ENCODE results near the gene SYCP2L. TPM values are rescaled to one million over a fixed set of nuclear protein-coding genes. Genes with fewer than 3 reads are reported as not detected.
"Not testable (repeated sequence)": the region's sequence is repeated elsewhere in the genome, so short reads cannot be mapped to it uniquely, and the experiment has no call there.

SYCP2L gene
- total RNA-seq, 1 donor from 2014 or later = 0.32 TPM

DNA sequence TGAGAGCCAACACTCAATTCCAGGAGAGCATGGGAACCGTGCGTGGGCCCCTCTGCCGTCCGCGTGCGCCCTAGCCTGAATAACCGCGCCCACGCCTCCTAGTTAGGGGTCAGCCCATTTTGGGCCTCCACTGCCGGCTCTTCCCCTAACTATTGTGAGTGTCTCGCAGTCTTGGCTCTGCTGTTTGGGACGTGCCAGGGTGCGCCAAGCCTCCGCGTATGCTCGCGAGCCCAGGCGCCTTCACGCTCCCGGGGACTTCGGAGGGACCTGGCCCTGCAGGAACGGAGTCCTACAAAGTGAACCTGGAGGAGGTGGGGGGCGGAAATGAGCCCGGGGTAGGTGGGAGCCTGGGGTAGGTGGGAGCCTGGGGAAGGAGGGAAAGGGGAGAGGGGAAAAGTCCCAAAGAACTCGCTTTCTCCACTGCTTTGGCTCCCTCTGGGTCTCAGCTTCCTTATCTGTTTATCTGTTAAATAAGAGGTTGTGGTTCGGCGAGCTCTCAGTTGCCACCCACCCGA lies 4.1 kb upstream of the SYCP2L start:
- H3K27me3 ChIP-seq = peaks cover 28% of the 10 kb centered on the region
- H3K27ac ChIP-seq = no peak overlapping the region
- no peaks in the 10 kb centered on the region for H3K9me3 ChIP-seq
- intact Hi-C loops (cut with DNase I) = no loop called here
- no peak for DNase-seq (ENCODE audit: low spot score in 2 of 2)
- no peaks in the 10 kb centered on the region for H3K36me3 ChIP-seq
- TF ChIP-seq, protein P1, sequence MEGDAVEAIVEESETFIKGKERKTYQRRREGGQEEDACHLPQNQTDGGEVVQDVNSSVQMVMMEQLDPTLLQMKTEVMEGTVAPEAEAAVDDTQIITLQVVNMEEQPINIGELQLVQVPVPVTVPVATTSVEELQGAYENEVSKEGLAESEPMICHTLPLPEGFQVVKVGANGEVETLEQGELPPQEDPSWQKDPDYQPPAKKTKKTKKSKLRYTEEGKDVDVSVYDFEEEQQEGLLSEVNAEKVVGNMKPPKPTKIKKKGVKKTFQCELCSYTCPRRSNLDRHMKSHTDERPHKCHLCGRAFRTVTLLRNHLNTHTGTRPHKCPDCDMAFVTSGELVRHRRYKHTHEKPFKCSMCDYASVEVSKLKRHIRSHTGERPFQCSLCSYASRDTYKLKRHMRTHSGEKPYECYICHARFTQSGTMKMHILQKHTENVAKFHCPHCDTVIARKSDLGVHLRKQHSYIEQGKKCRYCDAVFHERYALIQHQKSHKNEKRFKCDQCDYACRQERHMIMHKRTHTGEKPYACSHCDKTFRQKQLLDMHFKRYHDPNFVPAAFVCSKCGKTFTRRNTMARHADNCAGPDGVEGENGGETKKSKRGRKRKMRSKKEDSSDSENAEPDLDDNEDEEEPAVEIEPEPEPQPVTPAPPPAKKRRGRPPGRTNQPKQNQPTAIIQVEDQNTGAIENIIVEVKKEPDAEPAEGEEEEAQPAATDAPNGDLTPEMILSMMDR (IDR thresholded peaks at IDR 0.05) = no peak
- H3K4me3 ChIP-seq = no peak overlapping the region
- peaks cover 0 to 5% of the 10 kb centered on the region in 2 donors for H3K4me1 ChIP-seq

DNA sequence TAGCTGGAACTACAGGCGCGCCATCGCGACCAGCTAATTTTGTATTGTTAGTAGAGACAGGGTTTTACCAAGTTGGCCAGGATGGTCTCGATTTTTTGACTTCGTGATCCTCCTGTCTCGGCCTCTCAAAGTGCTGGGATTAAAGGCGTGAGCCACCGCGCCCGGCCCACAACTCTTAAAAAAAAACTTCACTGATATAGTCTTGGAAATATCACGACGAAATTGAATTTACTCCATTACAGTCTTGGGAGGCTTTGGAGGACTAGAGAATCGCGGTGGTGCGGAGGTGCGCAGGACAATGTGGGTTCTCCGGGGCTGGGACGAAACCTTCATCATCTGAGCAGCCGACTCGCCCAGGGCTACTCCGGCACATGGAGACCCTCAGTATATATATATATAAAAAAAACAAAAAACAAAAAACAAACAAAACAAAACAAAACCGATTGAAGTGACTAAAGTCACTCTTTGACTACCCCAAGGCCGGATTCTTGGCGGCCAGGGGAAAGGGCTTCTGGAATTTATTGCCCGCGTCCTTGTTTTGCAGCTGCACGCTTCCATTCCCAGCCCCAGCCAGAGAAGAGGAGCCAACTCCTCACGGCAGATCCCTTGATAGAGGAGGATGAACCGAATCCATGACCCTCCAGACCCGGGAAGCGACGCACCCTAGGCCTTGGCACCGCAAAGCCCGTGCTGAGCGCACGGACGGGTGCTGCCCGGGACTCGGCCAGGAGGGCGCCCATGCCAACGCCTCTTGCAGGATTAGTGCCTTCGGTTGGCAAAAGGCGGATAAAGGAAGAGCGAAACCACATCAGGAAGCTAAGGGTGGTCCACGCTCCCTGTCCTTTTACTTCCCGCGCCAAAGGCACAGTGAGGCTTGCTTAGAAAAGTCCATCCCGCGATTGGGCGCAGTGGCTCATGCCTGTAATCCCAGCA lies 3.3 kb upstream of the SYCP2L start:
- H3K9me3 ChIP-seq = no peaks in the 10 kb centered on the region
- H3K36me3 ChIP-seq = no peaks in the 10 kb centered on the region
- peaks cover 0 to 5% of the 10 kb centered on the region in 2 donors for H3K4me1 ChIP-seq
- no peak overlapping the region for H3K4me3 ChIP-seq
- H3K27me3 ChIP-seq = peaks cover 28% of the 10 kb centered on the region
- no peak for DNase-seq (ENCODE audit: low spot score in 2 of 2)
- H3K27ac ChIP-seq = no peak overlapping the region
- TF ChIP-seq, protein P1 (IDR thresholded peaks at IDR 0.05) = no peak
- intact Hi-C loops (cut with DNase I) = no loop called here

DNA sequence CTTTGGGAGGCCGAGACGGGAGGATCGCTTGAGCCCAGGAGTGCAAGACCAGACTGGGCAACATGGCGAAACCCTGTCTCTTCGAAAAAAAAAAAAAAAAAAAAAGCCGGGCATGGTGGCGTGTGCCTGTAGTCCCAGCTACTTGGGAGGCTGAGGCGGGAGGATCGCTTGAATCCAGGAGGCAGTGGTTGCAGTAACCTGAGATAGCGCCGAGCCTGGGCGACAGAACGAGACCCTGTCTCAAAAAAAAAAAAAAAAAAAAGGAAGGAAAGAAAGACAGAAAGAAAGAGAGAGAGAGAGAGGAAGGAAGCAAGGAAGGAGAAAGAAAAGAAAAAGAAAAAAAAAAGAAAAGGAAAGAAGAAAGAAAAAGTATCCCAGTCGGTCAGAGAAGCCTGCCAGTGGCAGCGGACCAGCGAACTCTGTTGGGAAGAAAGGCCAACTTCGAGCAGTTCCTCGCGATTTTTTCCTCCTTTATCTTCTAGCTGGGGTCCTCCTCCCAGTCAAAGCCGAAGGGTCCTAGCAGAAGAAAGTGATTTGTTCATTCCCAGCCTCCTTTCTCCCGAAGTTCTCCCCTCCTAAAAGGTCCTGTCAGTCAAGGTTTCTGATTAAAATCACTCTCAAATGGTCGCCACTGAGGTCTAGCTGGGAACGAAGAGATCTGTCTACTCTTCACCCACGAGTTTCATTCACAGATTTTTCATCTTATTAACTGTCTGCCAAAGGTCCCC lies 2.4 kb upstream of the SYCP2L start:
- peaks cover 28% of the 10 kb centered on the region for H3K27me3 ChIP-seq
- H3K4me3 ChIP-seq = no peak overlapping the region
- H3K4me1 ChIP-seq = peaks cover 0 to 5% of the 10 kb centered on the region in 2 donors
- intact Hi-C loops (cut with DNase I) = no loop called here
- no peak overlapping the region for H3K27ac ChIP-seq
- no peaks in the 10 kb centered on the region for H3K9me3 ChIP-seq
- DNase-seq (ENCODE audit: low spot score in 2 of 2) = no peak
- no peaks in the 10 kb centered on the region for H3K36me3 ChIP-seq
- TF ChIP-seq, protein P1 (IDR thresholded peaks at IDR 0.05) = no peak

DNA sequence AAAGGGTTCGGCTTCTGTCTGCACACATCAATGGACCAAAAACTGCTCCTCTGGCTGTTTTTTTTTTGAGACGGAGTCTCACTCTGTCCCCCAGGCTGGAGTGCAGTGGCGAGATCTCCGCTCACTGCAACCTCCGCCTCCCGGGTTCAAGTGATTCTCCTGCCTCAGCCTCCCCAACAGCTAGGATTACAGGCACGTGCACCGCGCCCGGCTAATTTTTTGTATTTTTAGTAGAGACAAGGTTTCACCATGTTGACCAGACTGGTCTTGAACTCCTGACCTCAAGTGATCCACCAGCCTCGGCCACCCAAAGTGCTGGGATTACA lies 524 bp upstream of the SYCP2L start:
- DNase-seq (ENCODE audit: low spot score in 2 of 2); H3K36me3 ChIP-seq; H3K4me1 ChIP-seq; intact Hi-C loops (cut with DNase I); H3K27ac ChIP-seq; H3K9me3 ChIP-seq: not testable (repeated sequence)
- peaks cover 28% of the 10 kb centered on the region for H3K27me3 ChIP-seq
- peak overlapping the region; percentile 32 to 39 for H3K4me3 ChIP-seq

DNA sequence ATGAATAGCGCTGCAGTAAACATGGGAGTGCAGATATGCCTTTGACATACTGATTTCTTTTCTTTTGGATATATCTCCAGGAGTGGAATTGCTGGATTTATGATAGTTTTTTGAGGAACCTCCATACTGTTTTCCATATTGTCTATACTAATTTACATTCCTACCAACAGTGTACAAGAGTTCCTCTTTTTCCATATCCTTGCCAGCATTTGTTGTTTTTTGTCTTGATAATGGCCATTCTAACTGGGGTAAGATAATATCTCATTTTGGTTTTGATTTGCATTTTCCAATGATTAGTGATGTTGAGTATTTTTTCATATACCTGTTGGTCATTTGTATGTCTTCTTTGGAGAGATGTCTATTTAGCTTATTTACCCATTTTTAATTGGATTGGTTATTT lies 3.3 kb downstream of the SYCP2L start:
- peaks cover 0 to 5% of the 10 kb centered on the region in 2 donors for H3K9me3 ChIP-seq
- no peak overlapping the region for H3K27ac ChIP-seq
- intact Hi-C loops (cut with DNase I) = no loop called here
- peaks cover 13% of the 10 kb centered on the region for H3K27me3 ChIP-seq
- DNase-seq (ENCODE audit: low spot score in 2 of 2) = no peak
- H3K4me3 ChIP-seq = no peak overlapping the region
- H3K4me1 ChIP-seq = peaks cover 0 to 5% of the 10 kb centered on the region in 2 donors
- no peaks in the 10 kb centered on the region for H3K36me3 ChIP-seq
- TF ChIP-seq, protein P1 (IDR thresholded peaks at IDR 0.05) = no peak

DNA sequence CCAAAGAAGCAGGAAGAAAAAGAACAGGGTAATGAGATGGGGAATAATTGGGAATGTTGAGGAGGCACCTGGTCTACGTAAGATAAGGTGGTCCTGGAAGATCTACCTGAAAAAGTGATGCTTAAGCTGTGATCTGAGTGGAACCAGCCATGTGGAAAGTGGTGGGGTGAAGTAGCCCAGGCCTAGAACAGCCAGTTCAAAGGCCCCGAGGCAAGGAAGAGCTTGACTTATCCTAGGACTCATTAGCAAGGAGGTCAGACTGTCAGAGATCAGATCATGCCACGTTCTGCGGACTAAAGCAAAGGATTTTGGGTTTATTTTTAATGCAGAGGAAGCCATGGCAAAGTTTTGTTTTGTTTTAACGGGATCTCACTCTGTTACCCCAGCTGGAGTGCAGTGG lies 5.1 kb downstream of the SYCP2L start:
- DNase-seq (ENCODE audit: low spot score in 2 of 2) = no peak
- Histone ChIP-seq H3K36me3 (no peaks in the 10 kb centered on the region), H3K27ac (no peak overlapping the region), H3K27me3 (no peaks in the 10 kb centered on the region), H3K4me1 (peaks cover 0 to 2% of the 10 kb centered on the region in 2 donors), H3K4me3 (no peak overlapping the region), H3K9me3 (peaks cover 0 to 5% of the 10 kb centered on the region in 2 donors)
- intact Hi-C loops (cut with DNase I) = no loop called here
- TF ChIP-seq, protein P1 (IDR thresholded peaks at IDR 0.05) = no peak

Measured in ascending aorta (tissue), 2 donors.